ENCODE measurements around the gene TSC22D3. TPM values are rescaled to one million over a fixed set of nuclear protein-coding genes. Genes with fewer than 3 reads are reported as not detected.

TSC22D3 gene
- total and polyA plus RNA-seq, 2 experiments from 2014 or later, result 455 to 647 TPM

GRCh38 chrX:107721318-107721717 is 54.3 kb downstream of the TSC22D3 start:
- no peaks in the 10 kb centered on the region for H3K27me3 ChIP-seq
- H3K9me3 ChIP-seq (ENCODE audit: low read depth), result no peaks in the 10 kb centered on the region
- H3K4me1 ChIP-seq (ENCODE audit: insufficient read depth), result peaks cover 76% of the 10 kb centered on the region
- H3K4me2 ChIP-seq, result no peak overlapping the region
- H3K79me2 ChIP-seq, result peaks cover 17% of the 10 kb centered on the region
- DNase-seq (ENCODE audit: low spot score), result no peak
- peak overlapping the region; percentile 71 for H3K27ac ChIP-seq
- no peaks in the 10 kb centered on the region for H3K36me3 ChIP-seq (replicated peaks; ENCODE audit: insufficient read depth, low read depth)
- WGBS (ENCODE audit: low lambda C conversion rate, missing lambda C conversion rate), result 94% methylated on average over 9 of the region's 9 CpGs
- no peaks in the 10 kb centered on the region for H4K20me1 ChIP-seq (ENCODE audit: insufficient read depth, poor library complexity, severe bottlenecking)
- no peaks in the 10 kb centered on the region for H3K9me2 ChIP-seq (replicated peaks; ENCODE audit: insufficient read depth)
- TF ChIP-seq EZH2phosphoT487 (IDR thresholded peaks at IDR 0.05; ENCODE audit: low read depth, severe bottlenecking, unreplicated experiment) (no peak), CTCF (IDR thresholded peaks at IDR 0.05; ENCODE audit: poor library complexity) (no peak), EZH2 (IDR thresholded peaks at IDR 0.05; ENCODE audit: borderline replicate concordance) (no peak)
- H3K4me3 ChIP-seq, result no peak overlapping the region
- H2AFZ ChIP-seq, result no peak overlapping the region

DNA sequence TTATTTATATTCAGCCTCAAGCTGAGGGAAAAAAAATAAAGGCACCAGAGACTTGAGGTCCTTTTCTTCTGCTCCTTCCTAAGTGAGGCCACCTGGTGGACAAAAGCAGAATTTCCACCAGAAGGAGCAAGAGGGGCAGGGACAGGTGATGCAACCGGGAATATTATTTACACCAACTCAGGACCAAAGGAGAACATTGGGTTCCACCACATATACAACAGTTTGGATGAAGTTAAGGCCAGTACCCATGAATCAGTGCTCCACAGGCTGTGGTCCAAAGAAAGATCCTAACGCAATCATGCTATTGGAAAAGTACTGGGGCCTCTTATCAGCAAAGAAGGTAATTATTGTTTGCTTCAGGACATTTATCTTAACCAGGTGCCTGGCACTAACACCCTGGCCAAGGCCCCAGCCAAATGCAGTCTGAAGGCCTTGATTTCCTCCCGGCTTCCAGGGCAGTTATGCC is 57.4 kb downstream of the TSC22D3 start:
- H3K4me1 ChIP-seq (ENCODE audit: insufficient read depth), result peaks cover 58% of the 10 kb centered on the region
- no peaks in the 10 kb centered on the region for H3K9me3 ChIP-seq (ENCODE audit: low read depth)
- peak overlapping the region; percentile 98 for H3K27ac ChIP-seq
- H3K4me3 ChIP-seq, result no peak overlapping the region
- WGBS (ENCODE audit: low lambda C conversion rate, missing lambda C conversion rate), result 21% methylated on average over 3 of the region's 3 CpGs
- no peaks in the 10 kb centered on the region for H3K36me3 ChIP-seq (replicated peaks; ENCODE audit: insufficient read depth, low read depth)
- peaks cover 37% of the 10 kb centered on the region for H3K79me2 ChIP-seq
- no peak for TF ChIP-seq EZH2 (IDR thresholded peaks at IDR 0.05; ENCODE audit: borderline replicate concordance)
- peak; percentile 81 for TF ChIP-seq CTCF (IDR thresholded peaks at IDR 0.05; ENCODE audit: poor library complexity)
- no peaks in the 10 kb centered on the region for H3K9me2 ChIP-seq (replicated peaks; ENCODE audit: insufficient read depth)
- H4K20me1 ChIP-seq (ENCODE audit: insufficient read depth, poor library complexity, severe bottlenecking), result peaks cover 15% of the 10 kb centered on the region
- H2AFZ ChIP-seq, result no peak overlapping the region
- H3K27me3 ChIP-seq, result no peaks in the 10 kb centered on the region
- DNase-seq (ENCODE audit: low spot score), result peak; percentile 92
- H3K4me2 ChIP-seq, result peak overlapping the region; percentile 3

DNA sequence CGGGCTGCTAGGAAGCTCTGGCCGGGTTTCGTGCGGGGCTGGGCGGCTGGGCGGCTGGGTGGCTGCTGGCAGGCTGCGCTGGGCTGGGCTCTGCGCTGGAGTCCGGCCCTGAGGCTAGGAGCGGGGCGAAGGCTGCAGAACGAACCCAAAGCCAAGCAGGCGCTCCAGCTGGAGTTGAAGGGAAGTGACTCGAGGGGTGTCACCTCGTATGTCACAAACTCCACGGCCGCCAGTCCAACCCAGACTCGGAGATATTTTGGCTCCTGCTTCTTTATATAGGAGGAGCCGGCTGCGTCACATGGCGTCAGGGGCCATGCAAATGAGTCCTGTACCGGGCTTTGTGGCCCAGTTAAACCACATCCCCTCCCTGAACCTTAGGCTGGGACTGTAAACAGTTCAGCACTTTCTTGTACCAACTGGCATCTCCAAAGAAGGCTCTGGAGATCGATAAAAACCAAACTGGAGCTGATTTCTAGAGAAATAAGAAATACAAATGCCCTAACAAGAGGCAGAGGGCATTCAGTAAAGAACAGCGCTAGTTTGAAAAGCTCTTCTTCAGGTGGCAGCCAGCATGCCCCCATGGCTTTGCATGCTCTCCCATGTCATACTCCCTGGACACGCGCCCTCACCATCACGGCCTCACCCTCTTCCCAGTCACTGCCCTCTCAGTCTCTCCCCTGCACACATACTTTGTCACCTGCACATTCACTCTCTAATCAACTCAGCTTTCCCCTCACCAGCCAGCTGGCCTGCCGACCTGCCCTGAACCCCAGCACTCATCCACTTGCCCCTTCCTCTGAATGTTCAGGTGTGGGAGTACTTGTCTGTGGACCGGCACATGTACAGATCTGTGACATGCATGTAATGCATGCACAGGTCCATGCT is 58.5 kb downstream of the TSC22D3 start:
- Histone ChIP-seq H3K27me3 (no peaks in the 10 kb centered on the region), H3K4me3 (peak overlapping the region; percentile 96), H3K4me1 (ENCODE audit: insufficient read depth) (peaks cover 52% of the 10 kb centered on the region), H2AFZ (peak overlapping the region; percentile 38), H3K36me3 (replicated peaks; ENCODE audit: insufficient read depth, low read depth) (no peaks in the 10 kb centered on the region), H3K9me2 (replicated peaks; ENCODE audit: insufficient read depth) (no peaks in the 10 kb centered on the region), H3K79me2 (peaks cover 37% of the 10 kb centered on the region), H3K27ac (peak overlapping the region; percentile 98), H4K20me1 (ENCODE audit: insufficient read depth, poor library complexity, severe bottlenecking) (peaks cover 15% of the 10 kb centered on the region), H3K4me2 (peak overlapping the region; percentile 88), H3K9me3 (ENCODE audit: low read depth) (no peaks in the 10 kb centered on the region)
- 20% methylated on average over 29 of the region's 29 CpGs for WGBS (ENCODE audit: low lambda C conversion rate, missing lambda C conversion rate)
- DNase-seq (ENCODE audit: low spot score), result peak; percentile 89
- TF ChIP-seq EZH2phosphoT487 (IDR thresholded peaks at IDR 0.05; ENCODE audit: low read depth, severe bottlenecking, unreplicated experiment), result no peak
- no peak for TF ChIP-seq CTCF (IDR thresholded peaks at IDR 0.05; ENCODE audit: poor library complexity)
- TF ChIP-seq EZH2 (IDR thresholded peaks at IDR 0.05; ENCODE audit: borderline replicate concordance), result no peak

Measured in hepatocyte (in vitro differentiated cells).